ENCODE data around the gene DUSP19.

Gene DUSP19

DNA sequence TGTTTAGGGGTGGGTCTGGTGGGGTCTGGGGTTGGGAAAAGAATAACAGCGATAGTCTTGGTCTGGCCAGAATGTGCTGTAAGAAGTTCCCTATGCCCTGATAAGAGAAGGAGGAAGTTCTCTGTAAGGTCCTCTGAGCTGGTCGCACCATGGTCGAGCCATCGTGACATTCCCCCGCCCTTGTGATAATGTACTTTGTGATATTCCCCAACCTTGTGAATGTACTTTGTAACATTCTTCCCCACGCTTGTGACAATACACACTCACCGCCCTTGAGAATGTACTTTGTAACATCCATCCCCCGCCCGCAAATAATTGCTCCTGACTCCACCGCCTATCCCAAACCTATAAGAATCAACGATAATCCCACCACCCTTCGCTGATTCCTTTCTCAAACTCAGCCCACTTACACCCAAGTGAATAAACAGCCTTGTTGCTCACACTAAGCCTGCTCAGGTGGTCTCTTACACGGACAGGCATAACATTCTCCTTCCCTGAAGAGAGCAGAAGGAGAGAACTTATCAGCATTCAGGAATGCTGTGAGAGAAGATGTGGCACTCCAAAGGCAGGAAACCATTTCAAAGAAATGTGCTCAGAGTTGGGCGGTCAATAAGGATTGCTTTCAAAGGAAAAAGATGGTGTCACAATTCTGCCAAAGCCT lies 17.8 kb upstream of the DUSP19 start:
- H3K4me3 ChIP-seq (ENCODE audit: low read length): no peak overlapping the region
- no peak for DNase-seq (ENCODE audit: low read depth, low spot score)

DNA sequence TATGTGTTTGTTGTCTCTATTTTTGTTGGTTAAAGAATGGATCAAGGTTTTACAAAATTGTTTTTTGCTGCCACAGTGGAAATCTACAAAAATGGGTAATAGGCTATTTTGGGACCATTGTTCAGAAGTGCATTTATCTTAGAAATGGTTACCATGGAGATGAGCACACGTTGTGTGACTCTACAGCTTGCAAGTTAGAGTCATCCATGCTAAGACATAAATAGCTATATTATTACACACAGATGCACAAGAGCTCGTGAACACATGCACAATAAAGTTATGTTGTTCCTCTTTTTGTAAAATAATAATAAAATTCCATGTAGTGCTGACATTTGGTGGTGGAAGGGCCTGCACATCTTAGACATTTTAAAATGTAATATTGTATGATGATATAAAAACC lies 15.5 kb upstream of the DUSP19 start:
- H3K4me3 ChIP-seq (ENCODE audit: low read length): no peak overlapping the region
- DNase-seq (ENCODE audit: low read depth, low spot score): no peak

GRCh38 chr2:183068561-183068960 lies 10.0 kb upstream of the DUSP19 start:
- no peak for DNase-seq (ENCODE audit: low read depth, low spot score)
- H3K4me3 ChIP-seq (ENCODE audit: low read length): no peak overlapping the region

DNA sequence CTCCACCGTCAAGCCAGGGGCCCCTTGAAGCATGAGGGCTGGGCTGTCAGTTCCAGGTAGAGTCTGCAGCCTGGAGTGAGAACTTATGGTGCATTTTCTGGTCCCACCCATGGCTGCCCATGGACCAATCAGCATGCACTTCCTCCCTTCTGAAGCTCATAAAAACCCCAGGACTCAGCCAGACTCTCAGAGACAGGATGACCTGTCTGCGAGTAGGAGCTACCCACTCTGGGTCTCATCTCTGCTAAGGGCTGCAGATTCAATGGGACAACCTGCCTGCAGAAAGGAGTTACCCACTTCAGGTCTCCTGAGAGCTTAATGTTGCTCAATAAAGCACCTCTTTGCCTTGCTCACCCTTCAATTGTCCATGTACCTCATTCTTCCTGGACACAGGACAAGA lies 9.4 kb upstream of the DUSP19 start:
- peak; percentile 4 for DNase-seq (ENCODE audit: low read depth, low spot score)

GRCh38 chr2:183070942-183071844 lies 7.4 kb upstream of the DUSP19 start:
- DNase-seq (ENCODE audit: low read depth, low spot score): no peak
- H3K4me3 ChIP-seq (ENCODE audit: low read length): no peak overlapping the region

More for the DNA sequence above, 9.4 kb upstream of the DUSP19 start:
- no peak overlapping the region for H3K4me3 ChIP-seq (ENCODE audit: low read length)

DNA sequence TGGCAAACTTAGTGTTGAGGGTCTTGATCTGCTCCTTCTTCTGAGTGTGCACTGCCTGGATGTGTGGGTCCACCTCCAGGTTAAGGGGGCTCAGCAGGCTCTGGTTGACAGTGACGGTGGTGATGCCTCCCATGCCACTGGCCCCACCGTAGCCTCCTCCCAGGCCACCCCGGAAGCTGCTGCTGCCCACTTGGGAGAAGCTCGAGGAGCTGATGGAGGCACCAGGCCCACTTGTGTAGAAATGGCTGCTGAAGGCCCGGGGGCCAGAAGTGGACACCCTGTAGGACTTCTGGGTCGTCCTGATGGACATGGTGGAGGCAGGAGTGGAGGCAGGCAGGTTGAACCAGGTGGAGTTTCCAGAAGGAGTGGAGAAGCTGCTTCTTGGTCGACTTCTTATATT lies 6.4 kb upstream of the DUSP19 start:
- H3K4me3 ChIP-seq (ENCODE audit: low read length): no peak overlapping the region
- no peak for DNase-seq (ENCODE audit: low read depth, low spot score)

DNA sequence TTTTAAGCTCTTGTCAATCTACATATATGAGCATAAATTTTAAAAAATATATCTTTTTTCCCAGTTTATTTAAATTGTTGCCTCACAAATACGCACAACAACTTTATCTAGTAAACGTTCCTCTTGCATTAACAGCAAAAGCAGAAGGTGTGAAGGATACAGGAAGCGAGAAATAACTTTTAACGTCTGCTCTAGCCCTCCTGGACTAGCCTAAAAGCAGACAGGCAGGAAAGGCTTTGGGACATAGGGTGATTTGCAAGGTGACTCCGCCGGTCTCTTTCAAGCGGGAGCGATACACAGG lies 434 bp upstream of the DUSP19 start:
- DNase-seq (ENCODE audit: low read depth, low spot score): no peak
- H3K4me3 ChIP-seq (ENCODE audit: low read length): no peak overlapping the region

GRCh38 chr2:183079139-183079775 lies 710 bp downstream of the DUSP19 start:
- H3K4me3 ChIP-seq (ENCODE audit: low read length): no peak overlapping the region
- no peak for DNase-seq (ENCODE audit: low read depth, low spot score)

DNA sequence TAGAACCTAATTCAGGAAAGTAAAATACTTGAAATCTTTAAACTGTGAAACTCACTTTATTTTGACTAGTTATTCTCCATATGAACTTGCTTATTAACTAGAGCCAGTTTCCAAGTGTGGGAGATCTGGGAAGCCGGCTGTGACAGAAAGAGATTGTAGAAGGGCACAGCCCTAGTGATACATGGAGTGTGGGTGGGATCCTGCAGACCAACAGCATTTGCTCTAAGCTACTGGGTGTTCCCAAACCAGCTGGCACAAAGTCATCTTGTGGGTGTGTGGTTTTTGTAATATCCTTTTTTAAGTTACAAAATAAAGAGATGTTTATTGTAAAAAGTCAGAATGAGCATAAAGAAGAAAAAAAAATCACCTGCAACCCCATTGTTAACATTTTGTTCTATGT lies 3.4 kb downstream of the DUSP19 start:
- no peak overlapping the region for H3K4me3 ChIP-seq (ENCODE audit: low read length)
- DNase-seq (ENCODE audit: low read depth, low spot score): no peak

DNA sequence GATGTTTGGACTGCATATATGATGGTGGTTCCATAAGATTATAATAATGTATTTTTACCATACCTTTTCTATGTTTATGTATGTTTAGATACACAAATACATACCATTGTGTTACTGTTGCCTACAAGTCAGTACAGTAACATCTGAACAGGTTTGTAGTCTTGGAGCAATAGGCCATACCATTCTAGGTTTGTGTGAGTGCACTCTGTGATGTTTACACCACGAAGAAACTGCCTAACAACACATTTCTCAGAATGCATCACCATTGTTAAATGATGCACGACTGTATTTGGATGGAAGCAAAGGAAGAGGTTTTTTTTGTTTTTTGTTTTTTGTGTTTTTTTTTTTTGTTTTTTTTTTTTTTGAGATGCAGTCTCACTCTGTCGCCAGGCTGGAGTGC lies 9.5 kb downstream of the DUSP19 start:
- no peak overlapping the region for H3K4me3 ChIP-seq (ENCODE audit: low read length)

GRCh38 chr2:183089192-183089851 lies 10.8 kb downstream of the DUSP19 start:
- DNase-seq (ENCODE audit: low read depth, low spot score): no peak
- peak overlapping the region; percentile 7; the same call in 1 of the 2 replicates for H3K4me3 ChIP-seq (ENCODE audit: low read length)

More for the DNA sequence above, 9.5 kb downstream of the DUSP19 start:
- DNase-seq (ENCODE audit: low read depth, low spot score): no peak

DNA sequence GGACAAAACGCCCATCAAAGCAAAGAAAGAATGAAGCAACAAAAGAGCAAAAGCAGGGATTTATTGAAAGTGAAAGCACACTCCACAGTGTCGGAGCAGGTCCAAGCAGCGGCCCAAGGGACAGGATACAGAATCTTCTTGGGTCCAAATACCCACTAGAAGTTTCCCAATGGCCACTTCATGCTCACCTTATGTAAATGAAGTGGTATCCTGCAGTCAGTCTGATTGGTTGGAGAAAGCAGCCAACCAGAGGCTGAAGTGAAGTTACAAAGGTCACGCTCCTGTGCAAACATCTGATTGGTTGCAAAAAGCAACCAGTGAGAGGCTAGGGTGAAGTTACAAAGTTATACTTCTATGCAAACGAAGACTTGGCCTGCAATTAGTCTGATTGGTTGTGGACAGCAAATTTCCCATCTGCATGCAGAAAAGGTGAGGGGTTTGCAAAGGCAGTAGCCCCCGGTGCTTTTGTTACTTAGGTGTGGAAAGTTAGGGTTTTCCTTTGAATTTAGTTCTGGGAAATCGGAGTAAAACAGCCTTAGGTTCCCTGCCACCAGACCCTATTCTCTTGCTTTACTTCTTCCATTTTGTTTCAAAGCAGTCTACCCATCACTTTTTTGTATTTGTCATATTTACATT lies 12.9 kb downstream of the DUSP19 start:
- H3K4me3 ChIP-seq (ENCODE audit: low read length): no peak overlapping the region
- DNase-seq (ENCODE audit: low read depth, low spot score): no peak

GRCh38 chr2:183091954-183092345 lies 13.4 kb downstream of the DUSP19 start:
- no peak overlapping the region for H3K4me3 ChIP-seq (ENCODE audit: low read length)

GRCh38 chr2:183093857-183094657 lies 15.5 kb downstream of the DUSP19 start:
- H3K4me3 ChIP-seq (ENCODE audit: low read length): no peak overlapping the region
- no peak for DNase-seq (ENCODE audit: low read depth, low spot score)

More at GRCh38 chr2:183091954-183092345, 13.4 kb downstream of the DUSP19 start:
- no peak for DNase-seq (ENCODE audit: low read depth, low spot score)

DNA sequence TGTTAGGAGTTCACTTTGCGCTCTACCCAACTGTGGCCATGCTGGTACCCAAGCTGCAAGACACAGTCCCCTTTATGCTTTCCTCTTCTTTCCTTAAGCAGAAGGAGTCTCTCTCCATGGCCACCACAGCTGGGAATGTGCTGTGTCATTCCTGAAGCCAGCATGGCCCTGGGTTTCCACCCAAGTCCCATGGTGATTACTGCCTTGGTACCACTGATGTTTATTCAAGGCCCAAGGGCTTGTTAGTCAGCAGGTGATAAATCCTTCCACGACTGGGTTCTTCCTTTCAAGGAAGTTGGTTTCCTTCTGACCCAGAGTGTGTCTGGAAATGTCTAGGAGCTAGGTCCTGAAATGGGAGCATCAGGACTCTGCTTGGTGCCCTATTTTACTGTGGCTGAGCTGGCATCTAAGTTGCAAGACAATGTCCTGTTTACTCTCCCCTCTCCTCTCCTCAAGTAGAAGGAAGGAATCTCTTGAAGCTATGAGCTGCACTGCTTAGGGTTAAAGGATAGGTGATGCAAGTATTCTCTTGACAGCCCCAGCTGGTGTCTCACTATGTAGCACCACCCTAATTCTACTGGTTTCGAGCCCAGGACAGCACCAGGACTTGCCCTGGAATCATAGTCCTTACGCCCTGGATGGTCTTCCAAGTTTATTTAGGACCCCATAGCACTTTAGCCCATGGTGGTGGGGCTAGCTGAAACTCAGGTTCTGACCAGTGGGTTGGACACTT lies 27.0 kb downstream of the DUSP19 start:
- no peak for DNase-seq (ENCODE audit: low read depth, low spot score)
- no peak overlapping the region for H3K4me3 ChIP-seq (ENCODE audit: low read length)

GRCh38 chr2:183112577-183112976 lies 34.0 kb downstream of the DUSP19 start:
- no peak overlapping the region for H3K4me3 ChIP-seq (ENCODE audit: low read length)
- no peak for DNase-seq (ENCODE audit: low read depth, low spot score)

- H3K4me3 ChIP-seq (ENCODE audit: low read length): no peak overlapping the region
- DNase-seq (ENCODE audit: low read depth, low spot score): no peak
Measured at GRCh38 chr2:183113630-183114029, 35.1 kb downstream of the DUSP19 start.

DNA sequence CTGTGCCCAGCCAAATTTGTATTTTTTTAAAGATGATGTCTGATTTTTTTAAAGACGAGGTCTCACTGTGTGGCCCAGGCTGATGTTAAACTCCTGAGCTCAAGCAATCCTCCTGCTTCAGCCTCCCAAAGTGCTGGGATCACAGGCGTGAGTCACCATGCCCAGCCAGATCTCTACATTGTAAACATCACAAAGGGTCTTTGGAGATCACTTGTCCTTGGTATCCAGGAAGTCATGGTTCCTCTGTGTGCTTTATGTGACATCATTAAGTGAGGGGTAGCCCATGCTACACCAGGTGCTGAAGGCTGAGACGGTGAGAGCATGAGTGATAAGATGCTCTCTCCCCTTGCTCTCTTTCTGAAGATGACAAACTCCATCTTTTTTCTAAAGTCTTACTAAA lies 38.7 kb downstream of the DUSP19 start:
- no peak for DNase-seq (ENCODE audit: low read depth, low spot score)
- no peak overlapping the region for H3K4me3 ChIP-seq (ENCODE audit: low read length)

Data from Jurkat, Clone E6-1 (cell line).